GM12874 (cell line): ENCODE data around the gene GARIN5B.

ENCODE experiments used
- TF ChIP-seq, protein P1 (sequence below): IDR thresholded peaks from 2 replicates; pipeline ENCODE4 v1.5.1; 2011; ENCODE audit warnings: low read depth, mild to moderate bottlenecking, control low read depth, low read length, moderate library complexity; ENCODE audit not compliant: insufficient read depth

GARIN5B gene

DNA sequence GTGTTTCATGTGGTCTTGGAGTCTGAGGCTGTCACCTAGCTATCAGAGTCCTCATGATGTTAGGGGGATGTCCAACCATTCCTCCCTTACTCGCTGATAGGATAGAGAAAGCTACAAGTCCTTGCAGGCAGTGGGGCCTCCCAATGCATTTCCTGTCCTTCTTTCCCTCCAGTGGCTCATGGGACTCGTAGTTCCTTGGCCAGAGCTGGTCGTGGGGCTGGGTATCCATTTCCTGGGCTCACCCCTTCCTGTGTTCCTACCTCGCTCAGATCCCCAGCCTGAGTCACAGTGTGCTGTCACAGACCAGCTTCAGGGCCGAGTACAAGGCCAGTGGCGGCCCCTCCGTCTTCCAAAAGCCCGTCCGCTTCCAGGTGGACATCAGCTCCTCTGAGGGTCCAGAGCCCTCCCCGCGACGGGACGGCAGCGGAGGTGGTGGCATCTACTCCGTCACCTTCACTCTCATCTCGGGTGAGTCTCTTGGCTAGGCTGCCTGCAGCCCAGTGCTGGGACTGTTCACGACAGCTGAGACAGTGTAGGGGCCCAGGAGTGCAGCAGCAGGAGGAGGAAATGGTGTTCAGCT, 57.0 kb downstream of the GARIN5B start:
- TF ChIP-seq, protein P1, sequence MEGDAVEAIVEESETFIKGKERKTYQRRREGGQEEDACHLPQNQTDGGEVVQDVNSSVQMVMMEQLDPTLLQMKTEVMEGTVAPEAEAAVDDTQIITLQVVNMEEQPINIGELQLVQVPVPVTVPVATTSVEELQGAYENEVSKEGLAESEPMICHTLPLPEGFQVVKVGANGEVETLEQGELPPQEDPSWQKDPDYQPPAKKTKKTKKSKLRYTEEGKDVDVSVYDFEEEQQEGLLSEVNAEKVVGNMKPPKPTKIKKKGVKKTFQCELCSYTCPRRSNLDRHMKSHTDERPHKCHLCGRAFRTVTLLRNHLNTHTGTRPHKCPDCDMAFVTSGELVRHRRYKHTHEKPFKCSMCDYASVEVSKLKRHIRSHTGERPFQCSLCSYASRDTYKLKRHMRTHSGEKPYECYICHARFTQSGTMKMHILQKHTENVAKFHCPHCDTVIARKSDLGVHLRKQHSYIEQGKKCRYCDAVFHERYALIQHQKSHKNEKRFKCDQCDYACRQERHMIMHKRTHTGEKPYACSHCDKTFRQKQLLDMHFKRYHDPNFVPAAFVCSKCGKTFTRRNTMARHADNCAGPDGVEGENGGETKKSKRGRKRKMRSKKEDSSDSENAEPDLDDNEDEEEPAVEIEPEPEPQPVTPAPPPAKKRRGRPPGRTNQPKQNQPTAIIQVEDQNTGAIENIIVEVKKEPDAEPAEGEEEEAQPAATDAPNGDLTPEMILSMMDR = no peak

DNA sequence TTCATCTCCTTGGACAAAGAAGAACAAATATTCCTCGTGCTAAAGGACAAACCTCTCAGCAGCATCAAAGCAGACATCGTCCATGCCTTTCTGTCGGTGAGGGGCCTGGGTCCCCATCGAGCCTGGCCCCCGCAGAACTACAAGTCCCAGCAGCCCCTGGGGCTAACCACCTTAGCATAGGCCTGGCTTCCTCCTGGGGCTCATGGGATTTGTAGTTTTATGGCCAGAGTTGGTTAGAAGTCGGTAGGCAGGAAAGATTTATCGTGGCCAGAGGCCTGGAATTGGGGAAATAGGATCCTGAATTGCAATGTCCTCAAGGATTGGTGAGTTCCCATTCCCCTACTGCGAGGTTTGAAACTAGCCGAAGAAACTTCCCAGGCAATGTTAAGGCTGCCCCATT, 57.6 kb downstream of the GARIN5B start:
- TF ChIP-seq, protein P1 = no peak

DNA sequence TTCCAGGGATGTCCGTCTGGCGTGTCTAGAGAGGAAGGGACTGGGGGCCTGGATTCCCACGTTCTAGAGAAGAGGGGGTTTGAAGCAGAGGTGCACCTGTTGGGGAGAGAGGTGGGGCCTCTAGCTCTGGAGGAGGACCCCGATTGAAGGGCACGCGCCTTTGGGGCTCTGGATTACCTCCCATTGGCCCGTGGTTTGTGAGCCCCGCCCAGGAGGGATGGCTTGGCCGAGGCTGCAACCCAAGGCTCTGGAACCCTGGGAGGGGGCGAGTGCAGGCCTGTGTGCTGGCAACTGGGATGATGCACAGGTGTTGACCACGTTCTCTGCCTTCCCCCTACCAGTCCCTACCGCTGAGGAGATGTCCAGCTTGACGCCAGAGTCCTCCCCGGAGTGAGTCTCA, 58.1 kb downstream of the GARIN5B start:
- TF ChIP-seq, protein P1 = no peak
